ENCODE results near the gene NLRC4. TPM values are rescaled to one million over a fixed set of nuclear protein-coding genes. Genes with fewer than 3 reads are reported as not detected.
"Not testable (repeated sequence)": the region's sequence is repeated elsewhere in the genome, so short reads cannot be mapped to it uniquely, and the experiment has no call there.

NLRC4 gene
- total RNA-seq, 1 donor from 2014 or later, result 0.12 TPM

- intact Hi-C loops (cut with micrococcal nuclease), result no loop called here
Measured at GRCh38 chr2:32246911-32247310, 17.8 kb downstream of the NLRC4 start.

GRCh38 chr2:32242331-32242730 lies 22.4 kb downstream of the NLRC4 start:
- intact Hi-C loops (cut with micrococcal nuclease), result no loop called here

- intact Hi-C loops (cut with micrococcal nuclease), result no loop called here
Measured at GRCh38 chr2:32237996-32238395, 26.7 kb downstream of the NLRC4 start.

GRCh38 chr2:32237488-32237887 lies 27.2 kb downstream of the NLRC4 start:
- intact Hi-C loops (cut with micrococcal nuclease), result no loop called here

GRCh38 chr2:32235315-32235714 lies 29.4 kb downstream of the NLRC4 start:
- intact Hi-C loops (cut with micrococcal nuclease), result no loop called here

- intact Hi-C loops (cut with micrococcal nuclease), result no loop called here
Measured at GRCh38 chr2:32231959-32232358, 32.7 kb downstream of the NLRC4 start.

GRCh38 chr2:32229635-32230034 lies 35.1 kb downstream of the NLRC4 start:
- intact Hi-C loops (cut with micrococcal nuclease), result no loop called here

- intact Hi-C loops (cut with micrococcal nuclease), result no loop called here
Measured at GRCh38 chr2:32228181-32228580, 36.5 kb downstream of the NLRC4 start.

GRCh38 chr2:32227492-32227891 lies 37.2 kb downstream of the NLRC4 start:
- intact Hi-C loops (cut with micrococcal nuclease), result no loop called here

GRCh38 chr2:32222966-32223365 lies 41.7 kb downstream of the NLRC4 start:
- intact Hi-C loops (cut with micrococcal nuclease), result no loop called here

GRCh38 chr2:32220445-32220844 lies 44.2 kb downstream of the NLRC4 start:
- intact Hi-C loops (cut with micrococcal nuclease), result no loop called here

GRCh38 chr2:32212295-32212694 lies 52.4 kb downstream of the NLRC4 start:
- intact Hi-C loops (cut with micrococcal nuclease), result no loop called here

GRCh38 chr2:32210767-32211408 lies 53.8 kb downstream of the NLRC4 start:
- intact Hi-C loops (cut with micrococcal nuclease), result no loop called here

GRCh38 chr2:32203428-32203827 lies 61.3 kb downstream of the NLRC4 start:
- intact Hi-C loops (cut with micrococcal nuclease), result not testable (repeated sequence)

GRCh38 chr2:32200814-32201213 lies 63.9 kb downstream of the NLRC4 start:
- intact Hi-C loops (cut with micrococcal nuclease), result no loop called here

- intact Hi-C loops (cut with micrococcal nuclease), result no loop called here
Measured at GRCh38 chr2:32192418-32192817, 72.3 kb downstream of the NLRC4 start.

- intact Hi-C loops (cut with micrococcal nuclease), result no loop called here
Measured at GRCh38 chr2:32189011-32189410, 75.7 kb downstream of the NLRC4 start.

GRCh38 chr2:32182667-32183066 lies 82.0 kb downstream of the NLRC4 start:
- intact Hi-C loops (cut with micrococcal nuclease), result no loop called here

Other genes starting within 250 kb of the NLRC4 start
- gene DPY30, start 225.1 kb downstream of the NLRC4 start, total RNA-seq, result 53.3 and 59.3 TPM in 2 replicates
- gene SPAST, start 201.3 kb downstream of the NLRC4 start, total RNA-seq, result 21.4 and 22.6 TPM in 2 replicates
- 25.1 and 28.6 TPM in 2 replicates for gene SLC30A6, start 99.0 kb downstream of the NLRC4 start, total RNA-seq
- gene YIPF4, start 13.0 kb upstream of the NLRC4 start, total RNA-seq, result 37.6 and 41.1 TPM in 2 replicates
- gene BIRC6, start 92.1 kb upstream of the NLRC4 start, total RNA-seq, result 123 and 126 TPM in 2 replicates